SK-N-SH treated with all-trans-retinoic acid at 6 μM for 48 hours (cell line): ENCODE measurements around the gene CTIF.

ENCODE experiments used
- ATAC-seq: fragments of 200-7000 bp; cut with Tn5 transposase; 3 replicates; pipeline ENCODE4 v1.9.1; 2020; ENCODE audit warnings: mild to moderate bottlenecking, moderate library complexity
- ARNTL ChIP-seq: fragments of 450-650 bp; formaldehyde crosslinking; IDR thresholded peaks from 2 replicates; pipeline ENCODE4 v1.5.0; 2020; ENCODE audit warnings: low read depth, mild to moderate bottlenecking, moderate library complexity, borderline replicate concordance
- BACH2 ChIP-seq: fragments of 250-450 bp; sonication (Bioruptor Pico); IDR thresholded peaks from 2 replicates; pipeline ENCODE4 v1.9.0; 2021; ENCODE audit warnings: mild to moderate bottlenecking, borderline replicate concordance
- CREB5 ChIP-seq: fragments of 250-450 bp; sonication (Bioruptor Pico); IDR thresholded peaks from 2 replicates; pipeline ENCODE4 v1.5.1; 2020; ENCODE audit warnings: low read depth, mild to moderate bottlenecking, moderate library complexity
- CSDC2 ChIP-seq: fragments of 250-450 bp; sonication (Bioruptor Pico); IDR thresholded peaks from 2 replicates; pipeline ENCODE4 v1.5.0; 2020; ENCODE audit warnings: mild to moderate bottlenecking, moderate library complexity
- CSRNP3 ChIP-seq: fragments of 250-450 bp; sonication (Bioruptor Pico); IDR thresholded peaks from 2 replicates; pipeline ENCODE4 v1.5.1; 2021; ENCODE audit warnings: mild to moderate bottlenecking, moderate library complexity
- ESRRG ChIP-seq: fragments of 250-450 bp; sonication (Bioruptor Pico); IDR thresholded peaks from 2 replicates; pipeline ENCODE4 v1.6.1; 2021; ENCODE audit warnings: mild to moderate bottlenecking
- GLIS3 ChIP-seq: fragments of 250-450 bp; sonication (Bioruptor Pico); IDR thresholded peaks from 2 replicates; pipeline ENCODE4 v1.5.0; 2020; ENCODE audit warnings: mild to moderate bottlenecking, moderate library complexity
- ISL1 ChIP-seq: fragments of 250-450 bp; sonication (Bioruptor Pico); IDR thresholded peaks from 2 replicates; pipeline ENCODE4 v2.1.2; 2022; ENCODE audit warnings: mild to moderate bottlenecking, moderate library complexity
- PPARA ChIP-seq: fragments of 250-450 bp; sonication (Bioruptor Pico); IDR thresholded peaks from 2 replicates; pipeline ENCODE4 v1.5.0; 2020; ENCODE audit warnings: mild to moderate bottlenecking, borderline replicate concordance
- RARB ChIP-seq: fragments of 250-450 bp; sonication (Bioruptor Pico); IDR thresholded peaks from 2 replicates; pipeline ENCODE4 v1.8.0; 2021; ENCODE audit warnings: mild to moderate bottlenecking, moderate library complexity
- SNAI2 ChIP-seq: fragments of 250-450 bp; sonication (Bioruptor Pico); IDR thresholded peaks from 2 replicates; pipeline ENCODE4 v1.5.0; 2020; ENCODE audit warnings: mild to moderate bottlenecking, moderate library complexity
- TCF4 ChIP-seq: fragments of 250-450 bp; sonication (Bioruptor Pico); IDR thresholded peaks from 2 replicates; pipeline ENCODE4 v1.8.0; 2021; ENCODE audit warnings: mild to moderate bottlenecking, moderate library complexity, borderline replicate concordance
- TOX ChIP-seq: fragments of 250-450 bp; sonication (Bioruptor Pico); IDR thresholded peaks from 2 replicates; pipeline ENCODE4 v1.8.0; 2021; ENCODE audit warnings: mild to moderate bottlenecking, moderate library complexity, borderline replicate concordance
- TSHZ2 ChIP-seq: fragments of 250-450 bp; sonication (Bioruptor Pico); IDR thresholded peaks from 2 replicates; pipeline ENCODE4 v1.5.0; 2020; ENCODE audit warnings: mild to moderate bottlenecking, moderate library complexity
- ZC3H10 ChIP-seq: fragments of 250-450 bp; sonication (Bioruptor Pico); IDR thresholded peaks from 2 replicates; pipeline ENCODE4 v1.5.1; 2021; ENCODE audit warnings: mild to moderate bottlenecking, moderate library complexity
- ZFP3 ChIP-seq: fragments of 250-450 bp; sonication (Bioruptor Pico); IDR thresholded peaks from 2 replicates; pipeline ENCODE4 v1.5.0; 2020; ENCODE audit warnings: mild to moderate bottlenecking, moderate library complexity
- ZFP30 ChIP-seq: fragments of 450-650 bp; formaldehyde crosslinking; IDR thresholded peaks from 2 replicates; pipeline ENCODE4 v1.5.0; 2022; ENCODE audit warnings: mild to moderate bottlenecking, moderate library complexity
- ZNF565 ChIP-seq: fragments of 450-650 bp; formaldehyde crosslinking; conservative IDR thresholded peaks from 2 replicates; pipeline ENCODE4 v1.5.0; 2020; ENCODE audit warnings: low read depth, mild to moderate bottlenecking, moderate library complexity
- ZNF70 ChIP-seq: fragments of 450-650 bp; formaldehyde crosslinking; IDR thresholded peaks from 2 replicates; pipeline ENCODE4 v1.5.0; 2020; ENCODE audit warnings: mild to moderate bottlenecking, moderate library complexity
- ZNF8 ChIP-seq: fragments of 450-650 bp; formaldehyde crosslinking; IDR thresholded peaks from 2 replicates; pipeline ENCODE4 v1.5.0; 2020; ENCODE audit warnings: mild to moderate bottlenecking, moderate library complexity

CTIF gene

GRCh38 chr18:48493434-48494230, 45.2 kb upstream of the CTIF start (continued):
- TF ChIP-seq ESRRG (CRISPR knock-in tag), result no peak
- TF ChIP-seq ARNTL (CRISPR knock-in tag), result no peak
- TF ChIP-seq BACH2 (CRISPR knock-in tag), result no peak
- TF ChIP-seq ZC3H10 (CRISPR knock-in tag), result no peak
- no peak for TF ChIP-seq PPARA (CRISPR knock-in tag)
- TF ChIP-seq, all 23 proteins: peak for 0

- ATAC-seq, result no peak
- peak; percentile 82 for TF ChIP-seq ZFP30 (CRISPR knock-in tag)
- no peak for TF ChIP-seq TSHZ2 (CRISPR knock-in tag)
- peak; percentile 46; the same call in 1 of the 2 replicates for TF ChIP-seq ZNF8
These were observed 41.0 kb upstream of the CTIF start for GRCh38 chr18:48497863-48498262.

- no peak for ATAC-seq
- TF ChIP-seq ZFP3 (CRISPR knock-in tag), result no peak
- TF ChIP-seq PPARA (CRISPR knock-in tag), result no peak
- no peak for TF ChIP-seq ARNTL (CRISPR knock-in tag)
- TF ChIP-seq ZNF70 (CRISPR knock-in tag), result no peak
- no peak for TF ChIP-seq ZNF565 (CRISPR knock-in tag)
- TF ChIP-seq ISL1 (CRISPR knock-in tag), result no peak
- no peak for TF ChIP-seq RARB
- TF ChIP-seq CREB5 (CRISPR knock-in tag), result no peak
- TF ChIP-seq TSHZ2 (CRISPR knock-in tag), result no peak
- no peak for TF ChIP-seq CSDC2 (CRISPR knock-in tag)
- TF ChIP-seq ZFP30 (CRISPR knock-in tag), result no peak
- no peak for TF ChIP-seq SNAI2 (CRISPR knock-in tag)
- TF ChIP-seq ESRRG (CRISPR knock-in tag), result no peak
- TF ChIP-seq TCF4 (CRISPR knock-in tag), result no peak
- TF ChIP-seq GLIS3 (CRISPR knock-in tag), result no peak
These were observed 38.3 kb upstream of the CTIF start for GRCh38 chr18:48500517-48500916.

GRCh38 chr18:48502906-48503305, 35.9 kb upstream of the CTIF start:
- no peak for ATAC-seq
- TF ChIP-seq ZFP30 (CRISPR knock-in tag) (no peak), RARB (no peak)
- TF ChIP-seq, all 23 proteins: peak for 0

GRCh38 chr18:48504819-48505218, 34.0 kb upstream of the CTIF start:
- ATAC-seq, result no peak
- TF ChIP-seq SNAI2 (CRISPR knock-in tag), result no peak
- no peak for TF ChIP-seq ZFP3 (CRISPR knock-in tag)
- no peak for TF ChIP-seq ARNTL (CRISPR knock-in tag)
- TF ChIP-seq ZNF70 (CRISPR knock-in tag), result no peak
- TF ChIP-seq ZC3H10 (CRISPR knock-in tag), result no peak
- TF ChIP-seq ZFP30 (CRISPR knock-in tag), result no peak
- TF ChIP-seq TOX (CRISPR knock-in tag), result no peak
- no peak for TF ChIP-seq ESRRG (CRISPR knock-in tag)
- no peak for TF ChIP-seq TSHZ2 (CRISPR knock-in tag)
- no peak for TF ChIP-seq CSDC2 (CRISPR knock-in tag)
- TF ChIP-seq ZNF565 (CRISPR knock-in tag), result no peak
- no peak for TF ChIP-seq CSRNP3 (CRISPR knock-in tag)
